MCF 10A (cell line): Measurements from ENCODE around the gene TPRN. TPM values are rescaled to one million over a fixed set of nuclear protein-coding genes. Genes with fewer than 3 reads are reported as not detected.

Experiments used
- BruUV-seq: library from RNA; stranded (reverse); fragments of 400-500 nt; replicated peaks from 2 replicates; lab custom pipeline; 2021; lab: Mats Ljungman, UMichigan
- CTCF ChIA-PET: fragments of 300-600 bp; sonication (Branson Sonifier 250); formaldehyde crosslinking; extraction: SDS; loops from one replicate; lab custom pipeline; 2021; ENCODE audit warnings: antibody characterized with exemption, inconsistent platforms; lab: Yijun Ruan, JAX
- POLR2A ChIA-PET: fragments of 300-600, 350-650 bp; sonication (Branson Sonifier 250); formaldehyde crosslinking; extraction: SDS; loops from one replicate; lab custom pipeline; 2020; ENCODE audit warnings: antibody characterized with exemption, inconsistent platforms; lab: Yijun Ruan, JAX
- DNase-seq: peaks from one replicate; pipeline ENCODE4 v3.0.0-alpha.2; 2018; ENCODE audit not compliant: unreplicated experiment
- H3K27ac Mint-ChIP-seq: one replicate; pipeline ENCODE4 v1.8.0; 2022; ENCODE audit warnings: mild to moderate bottlenecking, low read depth, mixed read lengths; ENCODE audit not compliant: unreplicated experiment
- H3K27me3 Mint-ChIP-seq: one replicate; pipeline ENCODE4 v1.8.0; 2022; ENCODE audit warnings: mixed read lengths; ENCODE audit not compliant: insufficient read depth, unreplicated experiment
- H3K36me3 Mint-ChIP-seq: one replicate; pipeline ENCODE4 v1.8.0; 2022; ENCODE audit warnings: mild to moderate bottlenecking, moderate library complexity, mixed read lengths; ENCODE audit not compliant: insufficient read depth, unreplicated experiment
- H3K4me1 Mint-ChIP-seq: one replicate; pipeline ENCODE4 v1.8.0; 2022; ENCODE audit warnings: mixed read lengths; ENCODE audit not compliant: insufficient read depth, unreplicated experiment
- H3K4me3 Mint-ChIP-seq: one replicate; pipeline ENCODE4 v1.8.0; 2022; ENCODE audit warnings: mild to moderate bottlenecking, moderate library complexity, mixed read lengths; ENCODE audit not compliant: unreplicated experiment
- H3K9me3 Mint-ChIP-seq: one replicate; pipeline ENCODE4 v1.8.0; 2022; ENCODE audit warnings: mixed read lengths; ENCODE audit not compliant: unreplicated experiment
- intact Hi-C: fragments of 100-400 bp; cut with micrococcal nuclease; formaldehyde crosslinking; loops from 2 replicates; pipeline ENCODE4 v1.14.1; 2022
- total RNA-seq: library from RNA; stranded (reverse); gene quantifications from 2 replicates; pipeline ENCODE4 v1.2.3, GENCODE V29; 2022
- TF ChIP-seq, protein P1 (sequence below): fragments of 200-600 bp; IDR thresholded peaks from one replicate; pipeline ENCODE4 v1.8.0; 2022; ENCODE audit warnings: antibody characterized with exemption, mild to moderate bottlenecking; ENCODE audit not compliant: unreplicated experiment

TPRN gene
- total RNA-seq, 1 experiment from 2014 or later, result 13.4 TPM

GRCh38 chr9:137159105-137160053 is 41.2 kb downstream of the TPRN start:
- no peaks in the 10 kb centered on the region for H3K36me3 Mint-ChIP-seq
- H3K4me3 Mint-ChIP-seq, result no peak overlapping the region
- POLR2A ChIA-PET, result no interaction called here
- DNase-seq, result no peak
- TF ChIP-seq, protein P1, sequence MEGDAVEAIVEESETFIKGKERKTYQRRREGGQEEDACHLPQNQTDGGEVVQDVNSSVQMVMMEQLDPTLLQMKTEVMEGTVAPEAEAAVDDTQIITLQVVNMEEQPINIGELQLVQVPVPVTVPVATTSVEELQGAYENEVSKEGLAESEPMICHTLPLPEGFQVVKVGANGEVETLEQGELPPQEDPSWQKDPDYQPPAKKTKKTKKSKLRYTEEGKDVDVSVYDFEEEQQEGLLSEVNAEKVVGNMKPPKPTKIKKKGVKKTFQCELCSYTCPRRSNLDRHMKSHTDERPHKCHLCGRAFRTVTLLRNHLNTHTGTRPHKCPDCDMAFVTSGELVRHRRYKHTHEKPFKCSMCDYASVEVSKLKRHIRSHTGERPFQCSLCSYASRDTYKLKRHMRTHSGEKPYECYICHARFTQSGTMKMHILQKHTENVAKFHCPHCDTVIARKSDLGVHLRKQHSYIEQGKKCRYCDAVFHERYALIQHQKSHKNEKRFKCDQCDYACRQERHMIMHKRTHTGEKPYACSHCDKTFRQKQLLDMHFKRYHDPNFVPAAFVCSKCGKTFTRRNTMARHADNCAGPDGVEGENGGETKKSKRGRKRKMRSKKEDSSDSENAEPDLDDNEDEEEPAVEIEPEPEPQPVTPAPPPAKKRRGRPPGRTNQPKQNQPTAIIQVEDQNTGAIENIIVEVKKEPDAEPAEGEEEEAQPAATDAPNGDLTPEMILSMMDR, result no peak
- intact Hi-C loops, result no loop called here
- no peaks in the 10 kb centered on the region for H3K9me3 Mint-ChIP-seq
- BruUV-seq, result no TSS peak
- no peaks in the 10 kb centered on the region for H3K4me1 Mint-ChIP-seq
- no peak overlapping the region for H3K27ac Mint-ChIP-seq
- CTCF ChIA-PET, result interaction anchor here (0.6 kb wide), 1 partner anchor 98 kb away, joined by 3 read pairs; no protein-coding TSS in a partner anchor
- peaks cover 24% of the 10 kb centered on the region for H3K27me3 Mint-ChIP-seq

DNA sequence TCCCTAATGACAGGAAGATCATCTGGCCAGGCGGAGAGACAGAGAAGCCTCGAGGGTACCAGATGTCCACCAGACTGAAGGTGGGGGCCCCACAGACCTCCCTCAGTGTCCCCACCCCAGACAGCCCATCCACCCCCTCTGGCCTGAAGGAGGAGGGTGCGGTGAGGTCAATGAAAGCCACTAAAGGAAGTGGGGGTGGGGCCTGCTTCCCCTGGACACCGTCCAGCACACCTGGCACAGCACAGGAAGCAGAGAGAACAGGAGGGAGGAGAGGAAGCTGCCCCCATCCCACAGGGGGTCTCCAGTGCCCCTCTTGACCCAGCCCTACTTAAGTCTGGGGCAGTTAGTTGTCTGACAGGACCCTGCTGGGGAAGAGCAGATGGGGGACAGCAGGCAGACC is 41.9 kb downstream of the TPRN start:
- no TSS peak for BruUV-seq
- Mint-ChIP-seq H3K27ac (no peak overlapping the region), H3K36me3 (no peaks in the 10 kb centered on the region), H3K27me3 (peaks cover 24% of the 10 kb centered on the region), H3K4me3 (no peak overlapping the region), H3K4me1 (no peaks in the 10 kb centered on the region), H3K9me3 (no peaks in the 10 kb centered on the region)
- no peak for DNase-seq
- intact Hi-C loops, result no loop called here
- TF ChIP-seq, protein P1, result no peak
- CTCF ChIA-PET, result interaction anchor here (0.6 kb wide), 1 partner anchor 97 kb away, joined by 3 read pairs; no protein-coding TSS in a partner anchor
- POLR2A ChIA-PET, result no interaction called here

GRCh38 chr9:137157618-137158415 is 42.7 kb downstream of the TPRN start:
- peaks cover 24% of the 10 kb centered on the region for H3K27me3 Mint-ChIP-seq
- no peaks in the 10 kb centered on the region for H3K4me1 Mint-ChIP-seq
- no TSS peak for BruUV-seq
- no peak overlapping the region for H3K4me3 Mint-ChIP-seq
- H3K27ac Mint-ChIP-seq, result no peak overlapping the region
- H3K9me3 Mint-ChIP-seq, result no peaks in the 10 kb centered on the region
- H3K36me3 Mint-ChIP-seq, result no peaks in the 10 kb centered on the region
- ChIA-PET POLR2A (interaction anchor here (0.8 to 1.1 kb wide), 2 partner anchors 28 to 71 kb away, joined by 3 read pairs; partner anchors contain the start of gene MAN1B1), CTCF (no interaction called here)
- TF ChIP-seq, protein P1, result no peak
- DNase-seq, result no peak
- intact Hi-C loops, result no loop called here
